Large intestine (tissue), 3 donors: ENCODE measurements around the gene KRTAP12-1. TPM values are rescaled to one million over a fixed set of nuclear protein-coding genes. Genes with fewer than 3 reads are reported as not detected.
A peak's percentile ranks its signal among the peaks of the same experiment; 100 is the strongest.

Source experiments
- DNase-seq, 2 donors: peaks; one replicate each; pipeline versions ENCODE4 v3.0.0 to v3.0.0-alpha.2; 2013
- H3K27ac ChIP-seq: one replicate; pipeline ENCODE4 v1.5.1; 2013; ENCODE audit warnings: low read length
- H3K27me3 ChIP-seq: 2 replicates; pipeline ENCODE4 v1.6.1; 2013; ENCODE audit warnings: low read length; ENCODE audit not compliant: control insufficient read depth, insufficient read depth
- H3K36me3 ChIP-seq: 2 replicates; pipeline ENCODE4 v1.6.1; 2013; ENCODE audit warnings: low read length; ENCODE audit not compliant: control insufficient read depth, insufficient read depth
- H3K4me1 ChIP-seq: one replicate; pipeline ENCODE4 v1.6.1; 2013; ENCODE audit warnings: low read length; ENCODE audit not compliant: control insufficient read depth, insufficient read depth
- H3K4me3 ChIP-seq: one replicate; pipeline ENCODE4 v1.5.1; 2013; ENCODE audit warnings: low read length
- H3K9me3 ChIP-seq: one replicate; pipeline ENCODE4 v1.6.1; 2013; ENCODE audit warnings: mild to moderate bottlenecking, low read depth, low read length, moderate library complexity; ENCODE audit not compliant: control insufficient read depth
- WGBS: methylation state at CpG from one replicate; pipeline ENCODE4 v1.1.5; 2013; ENCODE audit warnings: low lambda C conversion rate; ENCODE audit not compliant: insufficient coverage; 5-methylcytosine and 5-hydroxymethylcytosine counted together
- polyA plus RNA-seq: library from polyadenylated mRNA; unstranded; fragments of 120-200 nt; gene quantifications from one replicate; pipeline ENCODE4 v1.2.1, GENCODE V29; 2013

KRTAP12-1 gene
- polyA plus RNA-seq, 1 donor: not detected

GRCh38 chr21:44703731-44704635, 22.0 kb upstream of the KRTAP12-1 start:
- Histone ChIP-seq H3K9me3 (peaks cover 7% of the 10 kb centered on the region), H3K27ac (no peak overlapping the region), H3K27me3 (peaks cover 82% of the 10 kb centered on the region), H3K4me1 (peaks cover 2% of the 10 kb centered on the region), H3K4me3 (no peak overlapping the region), H3K36me3 (no peaks in the 10 kb centered on the region)
- DNase-seq: no peak
- WGBS: no CpG with 5 or more reads among the region's 13 CpGs

DNA sequence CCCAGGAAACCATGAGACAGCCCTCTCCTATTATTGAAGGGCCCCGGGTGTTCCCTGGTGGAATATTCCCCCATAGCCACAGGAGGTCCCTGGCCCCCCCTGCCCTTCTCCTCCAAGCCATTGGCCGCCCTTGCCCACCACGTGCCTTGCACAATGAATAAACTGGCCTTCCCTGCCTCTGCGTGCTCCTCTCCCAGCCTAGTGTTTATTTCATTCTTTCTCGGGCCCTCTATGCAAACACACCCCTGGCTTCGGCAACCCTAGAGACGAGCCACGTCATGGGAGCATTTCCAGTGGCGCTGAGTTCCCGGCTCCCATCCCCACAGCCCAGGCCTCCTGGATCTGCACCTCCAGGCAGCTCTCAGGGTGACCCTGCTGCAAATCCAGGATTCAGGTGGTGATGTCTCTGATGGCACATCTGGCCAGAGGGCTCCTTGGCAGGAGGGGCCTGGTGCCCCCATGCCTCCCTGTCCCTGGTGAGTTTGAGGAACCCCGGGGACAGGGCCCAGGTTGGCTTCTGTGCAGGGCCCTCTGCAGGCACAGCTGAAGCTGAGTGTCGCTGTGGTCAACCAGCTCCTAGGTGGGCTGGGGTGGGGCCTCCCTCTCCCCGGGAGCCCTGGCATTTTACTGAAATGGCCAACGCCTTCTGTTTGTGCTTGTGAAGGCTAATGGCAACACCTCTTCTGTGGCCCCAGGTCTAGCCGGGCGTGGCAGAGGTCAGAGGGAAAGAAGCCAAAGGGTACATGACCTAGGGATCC, 21.2 kb upstream of the KRTAP12-1 start:
- H3K27me3 ChIP-seq: peaks cover 81% of the 10 kb centered on the region
- no CpG with 5 or more reads among the region's 16 CpGs for WGBS
- DNase-seq: no peak

DNA sequence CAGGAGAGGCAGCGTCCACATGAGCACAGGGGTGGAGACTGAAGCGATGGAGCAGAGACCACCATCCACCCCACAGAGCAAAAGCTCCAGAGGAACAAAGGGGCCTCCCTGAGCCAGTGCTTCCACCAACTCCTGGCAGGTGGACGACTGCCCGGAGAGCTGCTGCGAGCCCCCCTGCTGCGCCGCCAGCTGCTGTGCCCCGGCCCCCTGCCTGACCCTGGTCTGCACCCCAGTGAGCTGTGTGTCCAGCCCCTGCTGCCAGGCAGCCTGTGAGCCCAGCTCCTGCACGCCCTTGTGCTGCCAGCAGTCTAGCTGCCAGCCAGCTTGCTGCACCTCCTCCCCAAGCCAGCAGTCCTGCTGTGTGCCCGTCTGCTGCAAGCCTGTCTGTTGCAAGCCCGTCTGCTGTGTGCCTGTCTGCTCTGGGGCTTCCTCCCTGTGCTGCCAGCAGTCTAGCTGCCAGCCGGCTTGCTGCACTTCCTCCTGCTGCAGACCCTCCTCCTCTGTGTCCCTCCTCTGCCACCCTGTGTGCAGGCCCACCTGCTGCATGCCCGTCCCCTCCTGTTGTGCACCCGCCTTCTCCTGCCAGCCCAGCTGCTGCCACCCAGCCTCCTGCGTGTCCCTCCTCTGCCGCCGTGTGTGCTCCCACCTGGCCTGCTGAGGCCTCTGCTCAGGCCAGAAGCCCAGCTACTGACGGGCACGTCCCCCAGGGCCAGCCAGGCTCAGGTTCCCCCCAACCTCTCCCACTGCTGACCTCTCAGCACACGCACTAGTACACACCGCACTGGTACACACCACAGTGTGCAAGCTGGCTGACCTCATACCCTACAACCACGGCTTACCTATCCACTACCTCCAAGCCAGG, 20.4 kb upstream of the KRTAP12-1 start:
- H3K27me3 ChIP-seq: peaks cover 80% of the 10 kb centered on the region
- no peak overlapping the region for H3K4me3 ChIP-seq
- H3K4me1 ChIP-seq: peaks cover 8% of the 10 kb centered on the region
- H3K9me3 ChIP-seq: peaks cover 7% of the 10 kb centered on the region
- DNase-seq: no peak
- H3K36me3 ChIP-seq: no peaks in the 10 kb centered on the region
- no CpG with 5 or more reads among the region's 22 CpGs for WGBS
- no peak overlapping the region for H3K27ac ChIP-seq

More for the DNA sequence above, 21.2 kb upstream of the KRTAP12-1 start:
- H3K4me1 ChIP-seq: peaks cover 7% of the 10 kb centered on the region
- H3K27ac ChIP-seq: no peak overlapping the region
- peaks cover 7% of the 10 kb centered on the region for H3K9me3 ChIP-seq
- no peaks in the 10 kb centered on the region for H3K36me3 ChIP-seq
- no peak overlapping the region for H3K4me3 ChIP-seq

DNA sequence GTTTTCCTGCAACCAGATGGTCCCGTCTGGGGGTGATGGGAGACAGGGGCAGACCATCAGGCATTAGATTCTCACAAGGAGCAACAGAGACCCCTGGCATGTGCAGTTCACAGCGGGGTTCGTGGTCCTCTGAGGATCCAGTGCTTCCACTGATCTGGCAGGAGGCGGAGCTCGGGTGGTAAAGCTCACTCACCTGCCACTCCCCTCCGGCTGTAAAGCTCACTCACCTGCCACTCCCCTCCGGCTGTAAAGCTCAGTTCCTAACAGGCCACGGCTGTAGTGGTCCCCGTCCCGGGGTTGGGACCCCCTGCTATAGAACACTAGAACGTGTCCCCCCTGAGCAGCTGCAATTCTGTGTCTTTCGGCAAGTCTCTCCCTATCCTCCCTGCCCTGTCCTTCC, 19.6 kb upstream of the KRTAP12-1 start:
- no peak overlapping the region for H3K27ac ChIP-seq
- WGBS: no CpG with 5 or more reads among the region's 12 CpGs
- peaks cover 7% of the 10 kb centered on the region for H3K9me3 ChIP-seq
- no peak overlapping the region for H3K4me3 ChIP-seq
- H3K36me3 ChIP-seq: no peaks in the 10 kb centered on the region
- peaks cover 73% of the 10 kb centered on the region for H3K27me3 ChIP-seq
- no peak for DNase-seq
- peaks cover 8% of the 10 kb centered on the region for H3K4me1 ChIP-seq

DNA sequence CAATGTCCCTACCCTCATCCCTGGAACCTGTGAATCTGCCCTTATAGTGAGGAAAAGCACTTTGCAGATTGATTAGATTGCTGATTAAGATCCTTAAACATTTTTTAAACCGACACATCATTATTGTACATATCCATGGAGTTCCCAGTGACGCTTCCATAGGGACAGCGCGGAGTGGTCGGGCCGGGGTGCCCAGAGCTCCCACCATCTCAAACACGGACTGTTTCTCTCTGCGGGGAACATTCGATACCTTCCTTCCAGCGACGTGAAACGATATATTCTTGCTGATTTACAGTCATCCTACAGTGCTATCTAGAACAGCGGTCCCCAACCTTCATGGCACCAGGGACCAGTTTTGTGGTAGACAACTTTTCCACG, 19.0 kb upstream of the KRTAP12-1 start:
- Histone ChIP-seq H3K4me3 (no peak overlapping the region), H3K36me3 (no peaks in the 10 kb centered on the region), H3K27me3 (peaks cover 72% of the 10 kb centered on the region), H3K27ac (no peak overlapping the region), H3K4me1 (peaks cover 8% of the 10 kb centered on the region), H3K9me3 (peaks cover 1% of the 10 kb centered on the region)
- DNase-seq: no peak
- 100% methylated on average over 1 of the region's 14 CpGs for WGBS

DNA sequence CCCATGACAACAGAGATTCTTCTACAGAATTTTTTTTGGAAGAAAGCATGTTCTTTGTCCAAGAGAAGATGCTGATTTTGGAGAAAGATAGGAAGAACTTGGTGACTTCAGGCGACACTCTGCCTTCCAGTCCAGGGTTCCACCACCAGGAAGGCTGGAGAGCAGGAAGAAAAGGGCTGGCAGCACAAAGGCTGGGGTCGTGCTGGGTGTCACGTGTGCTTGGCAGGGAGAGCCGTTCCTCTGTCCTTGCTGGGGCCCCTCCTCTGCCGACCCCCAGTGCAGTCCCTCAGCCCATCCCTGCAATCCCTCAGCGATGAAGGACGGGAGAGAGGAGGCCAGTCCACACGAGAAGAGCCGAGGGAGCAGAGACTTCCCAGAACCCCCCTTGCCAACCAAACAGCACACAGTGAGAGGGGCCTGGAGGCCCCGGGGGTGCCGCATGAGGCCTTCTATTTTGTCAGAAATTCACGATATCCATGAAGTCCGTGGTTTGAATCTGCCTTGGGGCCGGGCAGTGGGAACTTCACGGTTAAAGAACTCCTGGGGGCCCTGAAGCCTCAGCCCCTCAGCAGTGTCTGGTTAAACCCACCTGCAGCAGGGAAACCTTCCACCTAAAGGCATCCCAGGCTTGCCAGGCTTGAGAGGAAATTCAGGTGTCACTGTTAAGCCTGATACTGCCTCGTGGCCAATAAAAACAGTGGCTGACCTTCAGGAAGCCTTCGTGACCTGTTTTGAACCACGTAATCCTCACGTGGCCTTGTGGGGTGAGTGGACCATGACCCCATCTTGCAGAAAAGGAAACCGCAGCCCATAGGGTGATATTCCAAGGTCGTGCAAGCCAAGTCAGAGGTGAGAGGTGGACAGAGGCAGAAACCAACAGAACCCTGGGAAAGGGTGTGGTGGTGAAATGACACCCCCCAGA, 18.4 kb upstream of the KRTAP12-1 start:
- peaks cover 69% of the 10 kb centered on the region for H3K27me3 ChIP-seq
- no peak overlapping the region for H3K27ac ChIP-seq
- WGBS: no CpG with 5 or more reads among the region's 21 CpGs
- no peaks in the 10 kb centered on the region for H3K36me3 ChIP-seq
- H3K4me3 ChIP-seq: no peak overlapping the region
- DNase-seq: no peak
- H3K4me1 ChIP-seq: peaks cover 8% of the 10 kb centered on the region
- H3K9me3 ChIP-seq: no peaks in the 10 kb centered on the region

GRCh38 chr21:44699502-44700001, 17.6 kb upstream of the KRTAP12-1 start:
- Histone ChIP-seq H3K9me3 (no peaks in the 10 kb centered on the region), H3K4me3 (no peak overlapping the region), H3K36me3 (no peaks in the 10 kb centered on the region), H3K27ac (no peak overlapping the region), H3K27me3 (peaks cover 66% of the 10 kb centered on the region), H3K4me1 (peaks cover 8% of the 10 kb centered on the region)
- DNase-seq: no peak
- WGBS: 20% methylated on average over 1 of the region's 17 CpGs

DNA sequence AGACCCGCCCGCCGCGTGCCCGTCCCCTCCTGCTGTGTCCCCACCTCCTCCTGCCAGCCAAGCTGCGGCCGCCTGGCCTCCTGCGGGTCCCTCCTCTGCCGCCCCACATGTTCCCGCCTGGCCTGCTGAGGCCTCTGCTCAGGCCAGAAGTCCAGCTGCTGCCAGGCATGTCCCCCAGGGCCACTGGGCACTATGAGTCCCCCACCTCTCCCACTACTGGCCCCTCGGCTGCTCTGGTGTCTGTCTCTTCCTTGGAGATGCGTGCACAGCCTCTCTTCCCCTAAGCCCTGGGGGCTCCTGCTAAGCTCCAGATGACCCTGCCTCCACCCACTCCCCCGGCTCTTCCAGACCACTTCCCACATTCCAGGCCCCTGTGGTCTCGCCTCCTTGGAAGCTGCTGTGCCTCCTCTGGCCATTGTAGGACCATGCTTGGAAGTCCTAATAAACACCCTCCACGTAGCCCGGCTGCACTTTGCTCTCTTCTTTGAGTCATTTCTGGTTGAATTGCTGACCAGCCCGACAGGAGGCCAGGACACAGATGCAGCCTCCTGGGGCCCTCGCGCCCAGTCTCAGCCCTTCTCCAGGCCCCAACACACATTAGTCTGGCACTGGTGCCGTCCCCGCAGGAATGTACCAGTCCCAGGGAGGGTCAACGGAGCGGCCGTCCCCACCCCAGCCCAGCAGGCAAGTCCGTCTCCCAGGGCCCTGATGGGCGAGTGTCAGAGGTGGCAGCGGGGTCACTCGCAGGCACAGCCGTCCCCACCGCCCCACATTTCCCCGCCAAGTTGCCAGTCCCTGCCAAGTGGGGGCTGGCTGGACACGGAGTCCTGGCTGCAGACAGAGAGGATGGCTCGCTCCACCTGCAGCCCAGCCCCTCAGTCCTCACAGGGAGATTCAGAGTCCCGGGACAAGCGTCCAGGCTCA, 16.1 kb upstream of the KRTAP12-1 start:
- Histone ChIP-seq H3K4me3 (no peak overlapping the region), H3K27me3 (peaks cover 51% of the 10 kb centered on the region), H3K4me1 (peaks cover 8% of the 10 kb centered on the region), H3K27ac (peak overlapping the region; percentile 58), H3K9me3 (no peaks in the 10 kb centered on the region), H3K36me3 (no peaks in the 10 kb centered on the region)
- no CpG with 5 or more reads among the region's 35 CpGs for WGBS
- peak; percentile 65 to 70 for DNase-seq
